Suppressor macrophage treated with lipopolysaccharide for 4 hours (primary cell): ENCODE results near the gene PARL.

Source experiments
- DNase-seq: peaks from one replicate; pipeline ENCODE4 v3.0.0-alpha.2; 2020

Gene PARL

GRCh38 chr3:183782576-183783276 lies 102.0 kb downstream of the PARL start:
- DNase-seq, result no peak

DNA sequence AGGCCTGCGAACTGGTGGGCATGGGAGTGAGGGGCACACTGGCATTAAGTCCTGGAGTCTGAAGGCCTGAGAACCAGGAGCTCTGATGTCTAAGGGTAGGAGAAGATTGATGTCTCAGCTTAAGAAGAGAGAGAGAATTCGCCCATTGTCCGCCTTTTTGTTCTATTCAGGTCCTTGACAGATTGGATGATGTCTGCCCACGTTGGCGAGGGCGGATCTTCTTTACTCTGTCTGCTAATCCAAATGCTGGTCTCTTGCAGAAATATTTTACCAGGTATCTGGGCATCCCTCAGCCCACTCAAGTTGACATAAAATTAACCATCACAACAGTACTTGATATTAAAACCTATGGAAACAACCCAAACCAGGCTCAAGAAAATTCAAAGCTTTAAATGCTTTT lies 103.4 kb downstream of the PARL start:
- DNase-seq, result no peak

GRCh38 chr3:183779896-183780465 lies 104.7 kb downstream of the PARL start:
- peak; percentile 74 for DNase-seq
